HepG2 (cell line): ENCODE data around the gene LZTS2. TPM values are rescaled to one million over a fixed set of nuclear protein-coding genes. Genes with fewer than 3 reads are reported as not detected.
A peak's percentile ranks its signal among the peaks of the same experiment; 100 is the strongest.

ENCODE experiments used
- AGO1 ChIP-seq: fragments of 200-400 bp; formaldehyde crosslinking; IDR thresholded peaks from 2 replicates; pipeline ENCODE4 v1.6.1; 2017; ENCODE audit warnings: mild to moderate bottlenecking, low read depth, low read length, moderate library complexity; ENCODE audit not compliant: poor library complexity, severe bottlenecking
- AKNA ChIP-seq: sonication (generic); formaldehyde crosslinking; IDR thresholded peaks from 2 replicates; pipeline ENCODE4 v1.4.0; 2020; ENCODE audit warnings: missing genetic modification reagents, borderline replicate concordance
- CBFB ChIP-seq: sonication (generic); formaldehyde crosslinking; IDR thresholded peaks from 2 replicates; pipeline ENCODE4 v1.4.0; 2020; ENCODE audit warnings: missing genetic modification reagents
- CREBL2 ChIP-seq: sonication (generic); formaldehyde crosslinking; IDR thresholded peaks from 2 replicates; pipeline ENCODE4 v1.8.1; 2023; ENCODE audit warnings: missing genetic modification reagents, mild to moderate bottlenecking, borderline replicate concordance
- DPF2 ChIP-seq: sonication (generic); formaldehyde crosslinking; IDR thresholded peaks from 2 replicates; pipeline ENCODE4 v1.4.0; 2020; ENCODE audit warnings: mild to moderate bottlenecking, low read depth, missing genetic modification reagents, borderline replicate concordance
- MEF2D ChIP-seq: sonication (generic); formaldehyde crosslinking; IDR thresholded peaks from 2 replicates; pipeline ENCODE4 v1.5.1; 2020; ENCODE audit warnings: mild to moderate bottlenecking, missing genetic modification reagents
- RBM39 ChIP-seq: fragments of 200-400 bp; formaldehyde crosslinking; IDR thresholded peaks from one replicate; pipeline ENCODE4 v1.6.1; 2018; ENCODE audit warnings: antibody characterized with exemption, mild to moderate bottlenecking, low read depth, low read length; ENCODE audit not compliant: poor library complexity, severe bottlenecking
- ZBTB25 ChIP-seq: IDR thresholded peaks from 2 replicates; pipeline ENCODE4 v1.6.1; 2018; ENCODE audit warnings: missing genetic modification reagents
- ZBTB40 ChIP-seq, 2 experiments: fragments of 450-650 bp in 1 of 2; sonication (generic) in 1 of 2; formaldehyde crosslinking in 1 of 2; IDR thresholded peaks; 2 replicates each; pipeline versions ENCODE4 v1.6.1 to v1.8.0; 2016 to 2022; ENCODE audit warnings: antibody characterized with exemption in 1 of 2, mild to moderate bottlenecking in 1 of 2, missing genetic modification reagents in 1 of 2
- ZNF614 ChIP-seq: IDR thresholded peaks from 2 replicates; pipeline ENCODE4 v1.6.1; 2018; ENCODE audit warnings: missing biosample characterization, missing genetic modification reagents, inconsistent platforms, borderline replicate concordance
- polyA plus RNA-seq, 8 experiments: library from polyadenylated mRNA; depleted of rRNA in 3 of 8; stranded (reverse) in 7 of 8; unstranded in 1 of 8; fragments of >200 nt; fragmentation: Illumina TruSeq in 4 of 8; extraction: Trizol in 4 of 8; gene quantifications; 2 replicates each; pipeline versions ENCODE4 v1.2.1 to v1.2.3, GENCODE V29; 2011 to 2016; ENCODE audit warnings: low read depth in 4 of 8, missing spikeins in 1 of 8, mixed read lengths in 1 of 8; ENCODE audit not compliant: insufficient read depth in 1 of 8
- total RNA-seq, 5 experiments: library from RNA; depleted of rRNA; stranded (reverse); fragments of >200 nt; fragmentation: Illumina TruSeq; extraction: Trizol; gene quantifications; 2 replicates each; pipeline ENCODE4 v1.2.3, GENCODE V29; 2016; ENCODE audit warnings: low read depth in 1 of 5

LZTS2 gene
- total and polyA plus RNA-seq, 2 of the 13 experiments (the other 11 are each of a cell fraction or from before 2014, with no cell fraction given) = 43.6 to 65.6 TPM

GRCh38 chr10:101018600-101019439, 19.2 kb downstream of the LZTS2 start (continued):
- TF ChIP-seq ZBTB40 (IDR thresholded peaks at IDR 0.05) (no peak), ZBTB40 (CRISPR knock-in tag; IDR thresholded peaks at IDR 0.05) (peak; percentile 46), AKNA (CRISPR knock-in tag) (no peak), ZBTB25 (CRISPR knock-in tag) (peak; percentile 66; the same call in 1 of the 2 replicates), CBFB (CRISPR knock-in tag) (no peak), AGO1 (peak; percentile 42), RBM39 (no peak), CREBL2 (CRISPR knock-in tag) (0 out of 2 replicates have a peak, but pooled peaks have one; percentile 32), ZNF614 (CRISPR knock-in tag) (peak; percentile 73; the same call in 1 of the 2 replicates), DPF2 (CRISPR knock-in tag) (no peak), MEF2D (CRISPR knock-in tag) (no peak)
